B cell (primary cell): ENCODE measurements around the gene GPAT3. TPM values are rescaled to one million over a fixed set of nuclear protein-coding genes. Genes with fewer than 3 reads are reported as not detected.
A peak's percentile ranks its signal among the peaks of the same experiment; 100 is the strongest.
"Not testable (repeated sequence)": the region's sequence is repeated elsewhere in the genome, so short reads cannot be mapped to it uniquely, and the experiment has no call there.

Experiments
- ATAC-seq: fragments of 200-7000 bp; cut with Tn5 transposase; one replicate; pipeline ENCODE4 v1.10.0; 2021; ENCODE audit warnings: low read depth, mild to moderate bottlenecking, moderate number of reproducible peaks, moderate library complexity
- CTCF ChIA-PET: fragments of 350-600 bp; sonication (Branson Sonifier 250); formaldehyde crosslinking; loops from one replicate; lab custom pipeline; 2021; ENCODE audit warnings: antibody characterized with exemption, inconsistent platforms; lab: Charles Lee
- POLR2A ChIA-PET: fragments of 350-600 bp; sonication (Branson Sonifier 250); formaldehyde crosslinking; loops from one replicate; lab custom pipeline; 2021; ENCODE audit warnings: antibody characterized with exemption; lab: Charles Lee
- DNase-seq: peaks from one replicate; pipeline ENCODE4 v3.0.0; 2013
- H2AFZ ChIP-seq: 2 replicates; pipeline ENCODE4 v1.6.1; 2012; ENCODE audit warnings: mild to moderate bottlenecking, low read depth, low read length; ENCODE audit not compliant: insufficient read depth, poor library complexity, severe bottlenecking
- H3K27ac ChIP-seq, 2 donors: 1 replicate in 1 of 2; 2 replicates in 1 of 2; pipeline ENCODE4 v1.5.1; 2012 to 2013; ENCODE audit warnings: low read length in 2 of 2, mild to moderate bottlenecking in 2 of 2, moderate library complexity in 1 of 2
- H3K27me3 ChIP-seq, 4 experiments: fragments of 200-600 bp in 1 of 4; sonication (generic) in 1 of 4; replicated peaks in 1 of 4; 1 replicate in 2 of 4; 2 replicates in 2 of 4; pipeline versions ENCODE4 v1.6.1 to v1.7.0; 2013 to 2016; ENCODE audit warnings: low read length in 3 of 4, mild to moderate bottlenecking in 2 of 4, mixed read lengths in 1 of 4, moderate library complexity in 1 of 4; ENCODE audit not compliant: insufficient read depth in 4 of 4, control insufficient read depth in 3 of 4; ENCODE audit errors: control extremely low read depth in 1 of 4
- H3K36me3 ChIP-seq, 2 experiments: replicated peaks in 1 of 2; 1 replicate in 1 of 2; 2 replicates in 1 of 2; pipeline versions ENCODE4 v1.6.1 to v1.7.1; 2013; ENCODE audit warnings: low read length in 1 of 2; ENCODE audit not compliant: insufficient read depth in 2 of 2, control insufficient read depth in 1 of 2; ENCODE audit errors: control extremely low read depth in 1 of 2, extremely low read depth in 1 of 2
- H3K4me1 ChIP-seq, 2 donors: fragments of 200-600 bp in 1 of 2; sonication (generic) in 1 of 2; 1 replicate in 1 of 2; 2 replicates in 1 of 2; pipeline versions ENCODE4 v1.5.1 to v1.6.1; 2013 to 2017; ENCODE audit warnings: low read length in 2 of 2; ENCODE audit not compliant: control insufficient read depth in 2 of 2, insufficient read depth in 2 of 2
- H3K4me2 ChIP-seq: replicated peaks from 2 replicates; pipeline ENCODE3; 2012; ENCODE audit warnings: mild to moderate bottlenecking, low read depth, low read length; ENCODE audit not compliant: poor library complexity, severe bottlenecking
- H3K4me3 ChIP-seq, 5 experiments: fragments of 200-600 bp in 1 of 5; sonication (generic) in 1 of 5; 1 replicate in 3 of 5; 2 replicates in 2 of 5; pipeline versions ENCODE4 v1.5.1 to v1.7.0; 2011 to 2016; ENCODE audit warnings: low read length in 4 of 5, mild to moderate bottlenecking in 4 of 5, low read depth in 2 of 5, control low read depth in 1 of 5, moderate library complexity in 1 of 5; ENCODE audit not compliant: insufficient read depth in 1 of 5; ENCODE audit errors: control extremely low read depth in 1 of 5, extremely low read depth in 1 of 5
- H3K79me2 ChIP-seq: fragments of 200-600 bp; sonication (generic); one replicate; pipeline ENCODE4 v1.6.0; 2016; ENCODE audit warnings: low read length; ENCODE audit not compliant: control insufficient read depth, insufficient read depth
- H3K9ac ChIP-seq: fragments of 200-600 bp; sonication (generic); 2 replicates; pipeline ENCODE4 v1.6.1; 2017; ENCODE audit warnings: mild to moderate bottlenecking, low read length, moderate library complexity
- H3K9me3 ChIP-seq, 3 donors: one replicate each; pipeline versions ENCODE4 v1.6.1 to v1.7.1; 2013; ENCODE audit warnings: low read length in 2 of 3; ENCODE audit not compliant: control insufficient read depth in 2 of 3, insufficient read depth in 1 of 3; ENCODE audit errors: control extremely low read depth in 1 of 3
- H4K20me1 ChIP-seq: 2 replicates; pipeline ENCODE4 v1.6.0; 2012; ENCODE audit warnings: mild to moderate bottlenecking, low read length; ENCODE audit not compliant: insufficient read depth, control insufficient read depth, poor library complexity, severe bottlenecking
- H3K27ac Mint-ChIP-seq: one replicate; pipeline ENCODE4 v1.8.0; 2021; ENCODE audit warnings: mixed read lengths
- H3K27me3 Mint-ChIP-seq: one replicate; pipeline ENCODE4 v1.8.0; 2021; ENCODE audit warnings: mixed read lengths
- H3K4me1 Mint-ChIP-seq: one replicate; pipeline ENCODE4 v1.8.0; 2021; ENCODE audit warnings: mixed read lengths
- H3K4me3 Mint-ChIP-seq: one replicate; pipeline ENCODE4 v1.8.0; 2021; ENCODE audit warnings: mixed read lengths
- H3K9me3 Mint-ChIP-seq: one replicate; pipeline ENCODE4 v1.8.0; 2022; ENCODE audit warnings: mixed read lengths; ENCODE audit not compliant: insufficient read depth
- EZH2 ChIP-seq: IDR thresholded peaks from 2 replicates; pipeline ENCODE4 v1.6.1; 2012; ENCODE audit warnings: borderline replicate concordance, low read depth, mild to moderate bottlenecking, moderate library complexity, low read length; ENCODE audit not compliant: insufficient read depth, poor library complexity, severe bottlenecking
- WGBS: methylation state at CpG from one replicate; pipeline ENCODE4 v1.1.5; 2013; ENCODE audit warnings: missing lambda C conversion rate; ENCODE audit not compliant: insufficient coverage; 5-methylcytosine and 5-hydroxymethylcytosine counted together
- intact Hi-C: fragments of 100-400 bp; cut with micrococcal nuclease; formaldehyde crosslinking; loops from one replicate; pipeline ENCODE4 v1.10.0; 2022
- polyA plus RNA-seq: library from polyadenylated mRNA; depleted of rRNA; stranded (reverse); fragments of >200 nt; gene quantifications from 2 replicates; pipeline ENCODE4 v1.2.3, GENCODE V29; 2012
- total RNA-seq, 2 donors: library from RNA; stranded (reverse); fragments of 120-200 nt in 1 of 2; gene quantifications; 1 replicate in 1 of 2; 2 replicates in 1 of 2; pipeline versions ENCODE4 v1.2.3 to v1.2.4, GENCODE V29; 2013 to 2022
- TF ChIP-seq, protein P1 (sequence below): fragments of 200-600 bp; IDR thresholded peaks from one replicate; pipeline ENCODE4 v1.8.0; 2022; ENCODE audit warnings: antibody characterized with exemption, mild to moderate bottlenecking

GPAT3 gene
- total and polyA plus RNA-seq, 2 donors (not counting 1 experiment from before 2014, with no cell fraction given): 0.06 to 0.89 TPM

GRCh38 chr4:83504996-83505395 is 30.9 kb upstream of the GPAT3 start:
- Mint-ChIP-seq H3K4me3 (no peak overlapping the region), H3K27ac (no peak overlapping the region), H3K4me1 (peaks cover 3% of the 10 kb centered on the region), H3K27me3 (no peaks in the 10 kb centered on the region), H3K9me3 (no peaks in the 10 kb centered on the region)
- Histone ChIP-seq H3K36me3 (no peaks in the 10 kb centered on the region), H3K27ac (no peak overlapping the region), H3K27me3 (no peaks in the 10 kb centered on the region), H3K9me3 (no peaks in the 10 kb centered on the region), H3K9ac (no peak overlapping the region), H3K79me2 (no peaks in the 10 kb centered on the region), H2AFZ (no peak overlapping the region), H3K4me2 (no peak overlapping the region), H4K20me1 (no peaks in the 10 kb centered on the region), H3K4me1 (no peaks in the 10 kb centered on the region), H3K4me3 (no peak overlapping the region)
- TF ChIP-seq EZH2: no peak
- TF ChIP-seq, protein P1, sequence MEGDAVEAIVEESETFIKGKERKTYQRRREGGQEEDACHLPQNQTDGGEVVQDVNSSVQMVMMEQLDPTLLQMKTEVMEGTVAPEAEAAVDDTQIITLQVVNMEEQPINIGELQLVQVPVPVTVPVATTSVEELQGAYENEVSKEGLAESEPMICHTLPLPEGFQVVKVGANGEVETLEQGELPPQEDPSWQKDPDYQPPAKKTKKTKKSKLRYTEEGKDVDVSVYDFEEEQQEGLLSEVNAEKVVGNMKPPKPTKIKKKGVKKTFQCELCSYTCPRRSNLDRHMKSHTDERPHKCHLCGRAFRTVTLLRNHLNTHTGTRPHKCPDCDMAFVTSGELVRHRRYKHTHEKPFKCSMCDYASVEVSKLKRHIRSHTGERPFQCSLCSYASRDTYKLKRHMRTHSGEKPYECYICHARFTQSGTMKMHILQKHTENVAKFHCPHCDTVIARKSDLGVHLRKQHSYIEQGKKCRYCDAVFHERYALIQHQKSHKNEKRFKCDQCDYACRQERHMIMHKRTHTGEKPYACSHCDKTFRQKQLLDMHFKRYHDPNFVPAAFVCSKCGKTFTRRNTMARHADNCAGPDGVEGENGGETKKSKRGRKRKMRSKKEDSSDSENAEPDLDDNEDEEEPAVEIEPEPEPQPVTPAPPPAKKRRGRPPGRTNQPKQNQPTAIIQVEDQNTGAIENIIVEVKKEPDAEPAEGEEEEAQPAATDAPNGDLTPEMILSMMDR: no peak
- DNase-seq (no peak), ATAC-seq (no peak)
- WGBS: 91% methylated on average over 10 of the region's 10 CpGs
- ChIA-PET CTCF (interaction anchor here (0.9 to 1.2 kb wide), 2 partner anchors 134 to 136 kb away, joined by 3 read pairs; no protein-coding TSS in a partner anchor), POLR2A (no interaction called here)
- intact Hi-C loops: no loop called here

GRCh38 chr4:83509156-83509585 is 26.7 kb upstream of the GPAT3 start:
- H3K4me1 Mint-ChIP-seq, H3K27ac Mint-ChIP-seq, H3K4me3 Mint-ChIP-seq, POLR2A ChIA-PET, ATAC-seq, H3K9me3 Mint-ChIP-seq, H3K4me1 ChIP-seq, H3K4me3 ChIP-seq, H3K27me3 Mint-ChIP-seq, H3K79me2 ChIP-seq, H3K36me3 ChIP-seq, H3K9ac ChIP-seq, H3K27me3 ChIP-seq, H3K9me3 ChIP-seq, H4K20me1 ChIP-seq, H3K4me2 ChIP-seq, H3K27ac ChIP-seq: not testable (repeated sequence)
- TF ChIP-seq, protein P1: peak; percentile 70
- 63% methylated on average over 3 of the region's 3 CpGs for WGBS
- H2AFZ ChIP-seq: peak overlapping the region; percentile 51
- CTCF ChIA-PET: interaction anchor here (0.6 to 4.0 kb wide), 11 partner anchors 12 to 1063 kb away, joined by 3 to 86 read pairs (median 5); partner anchors contain the start of gene GPAT3
- peak; percentile 62 for DNase-seq
- intact Hi-C loops: loop anchor here (1.0 to 2.0 kb wide), 2 partner anchors 74 to 135 kb away; no protein-coding TSS in a partner anchor
